CD4-positive, alpha-beta memory T cell (primary cell): ENCODE measurements around the gene B3GALT6. TPM values are rescaled to one million over a fixed set of nuclear protein-coding genes. Genes with fewer than 3 reads are reported as not detected.

ENCODE experiments used
- CTCF ChIA-PET: fragments of 350-600 bp; sonication (Branson Sonifier 250); formaldehyde crosslinking; loops from one replicate; lab custom pipeline; 2021; ENCODE audit warnings: inconsistent platforms; ENCODE audit not compliant: partially characterized antibody; lab: Charles Lee
- POLR2A ChIA-PET: fragments of 350-600 bp; sonication (Branson Sonifier 250); formaldehyde crosslinking; loops from one replicate; lab custom pipeline; 2021; ENCODE audit not compliant: partially characterized antibody; lab: Charles Lee
- DNase-seq, 5 donors: peaks; one replicate each; pipeline versions ENCODE4 v3.0.0 to v3.0.0-alpha.2; 2020 to 2022; ENCODE audit warnings: mixed read lengths in 1 of 5
- H3K27ac ChIP-seq: one replicate; pipeline ENCODE4 v1.7.0; 2013; ENCODE audit warnings: low read depth, low read length
- H3K27me3 ChIP-seq: 2 replicates; pipeline ENCODE4 v1.7.0; 2013; ENCODE audit warnings: mild to moderate bottlenecking, low read length, moderate library complexity; ENCODE audit not compliant: insufficient read depth
- H3K36me3 ChIP-seq: 2 replicates; pipeline ENCODE4 v1.7.0; 2013; ENCODE audit warnings: mild to moderate bottlenecking, low read length, moderate library complexity; ENCODE audit not compliant: insufficient read depth
- H3K4me1 ChIP-seq: 2 replicates; pipeline ENCODE4 v1.7.0; 2013; ENCODE audit warnings: mild to moderate bottlenecking, low read length, moderate library complexity; ENCODE audit not compliant: insufficient read depth
- H3K4me3 ChIP-seq, 2 donors: one replicate each; pipeline ENCODE4 v1.7.0; 2013; ENCODE audit warnings: low read length in 2 of 2, mild to moderate bottlenecking in 1 of 2
- H3K9me3 ChIP-seq, 2 donors: one replicate each; pipeline ENCODE4 v1.7.0; 2013; ENCODE audit warnings: low read length in 2 of 2, control low read depth in 1 of 2; ENCODE audit not compliant: control insufficient read depth in 1 of 2
- H3K27ac Mint-ChIP-seq, 7 donors: one replicate each; pipeline ENCODE4 v1.8.0; 2020 to 2021; ENCODE audit warnings: mixed read lengths in 7 of 7, mild to moderate bottlenecking in 6 of 7, inconsistent platforms in 3 of 7, moderate library complexity in 3 of 7
- H3K27me3 Mint-ChIP-seq, 2 donors: one replicate each; pipeline ENCODE4 v1.8.0; 2020 to 2021; ENCODE audit warnings: mixed read lengths in 2 of 2
- H3K36me3 Mint-ChIP-seq, 2 donors: one replicate each; pipeline ENCODE4 v1.8.0; 2020 to 2021; ENCODE audit warnings: mixed read lengths in 2 of 2, inconsistent platforms in 1 of 2, mild to moderate bottlenecking in 1 of 2
- H3K4me1 Mint-ChIP-seq, 4 donors: one replicate each; pipeline ENCODE4 v1.8.0; 2020 to 2021; ENCODE audit warnings: mixed read lengths in 4 of 4, mild to moderate bottlenecking in 1 of 4
- H3K4me3 Mint-ChIP-seq, 8 donors: one replicate each; pipeline ENCODE4 v1.8.0; 2020 to 2021; ENCODE audit warnings: mixed read lengths in 8 of 8, mild to moderate bottlenecking in 7 of 8, moderate library complexity in 6 of 8, inconsistent platforms in 3 of 8
- H3K9me3 Mint-ChIP-seq, 8 donors: one replicate each; pipeline ENCODE4 v1.8.0; 2020 to 2021; ENCODE audit warnings: mixed read lengths in 8 of 8, mild to moderate bottlenecking in 5 of 8, inconsistent platforms in 3 of 8, moderate library complexity in 1 of 8
- intact Hi-C: fragments of 100-400 bp; cut with micrococcal nuclease; formaldehyde crosslinking; loops from one replicate; pipeline ENCODE4 v1.15.1; 2023
- polyA plus RNA-seq, 2 donors: library from polyadenylated mRNA; unstranded; fragments of 300-500 nt; fragmentation: Illumina TruSeq; gene quantifications; one replicate each; pipeline ENCODE4 v1.2.3, GENCODE V29; 2021
- total RNA-seq, 2 experiments: library from RNA; stranded (reverse); gene quantifications; one replicate each; pipeline ENCODE4 v1.2.3, GENCODE V29; 2021

The B3GALT6 gene
- 10 to 100 TPM; 23.0 to 23.7 TPM for total RNA-seq
- 10 to 100 TPM in 1 of 2 donors, 1 to 10 TPM in 1; 5.4 to 14.4 TPM for polyA plus RNA-seq

- peaks cover 39% of the 10 kb centered on the region for H3K4me1 ChIP-seq
- peak within 1 kb of the TSS; percentile 96 for H3K27ac ChIP-seq
- Mint-ChIP-seq H3K9me3 (peaks cover 0 to 4% (median 0%) of the 10 kb centered on the region in 8 donors), H3K27ac (peak within 1 kb of the TSS; percentile 92 to 96 (median 95)), H3K27me3 (no peaks in the 10 kb centered on the region), H3K4me3 (peak within 1 kb of the TSS; percentile 93 to 96 (median 94)), H3K36me3 (peaks cover 5 to 27% of the 10 kb centered on the region in 2 donors), H3K4me1 (peaks cover 15 to 49% (median 30%) of the 10 kb centered on the region in 4 donors)
- POLR2A ChIA-PET, result interaction anchor here (0.6 to 2.4 kb wide), 11 partner anchors 15 to 167 kb away, joined by 3 to 19 read pairs (median 4); partner anchors contain the start of genes AURKAIP1, CCNL2, TNFRSF18 and UBE2J2
- H3K27me3 ChIP-seq, result no peaks in the 10 kb centered on the region
- H3K4me3 ChIP-seq, result peak within 1 kb of the TSS; percentile 67 to 92
- no peaks in the 10 kb centered on the region for H3K9me3 ChIP-seq
- intact Hi-C loops, result loop anchor here (1.0 to 5.0 kb wide), 3 partner anchors 41 to 95 kb away; partner anchors contain the start of genes PUSL1 and UBE2J2
- DNase-seq, result no peak
- CTCF ChIA-PET, result no interaction called here
- H3K36me3 ChIP-seq, result peaks cover 17% of the 10 kb centered on the region
These were observed at the start of gene B3GALT6 for GRCh38 chr1:1232208-1232795. Gene B3GALT6, plus strand, starts transcription at chr1:1232237. Its CDS starts 42 bp downstream, at chr1:1232279.

GRCh38 chr1:1182491-1183220, 49.4 kb upstream of the B3GALT6 start:
- no peaks in the 10 kb centered on the region for H3K27me3 ChIP-seq
- peaks cover 0 to 9% (median 3%) of the 10 kb centered on the region in 4 donors for H3K4me1 Mint-ChIP-seq
- no peaks in the 10 kb centered on the region for H3K36me3 ChIP-seq
- no peak overlapping the region for H3K27ac ChIP-seq
- H3K27me3 Mint-ChIP-seq, result peaks cover 5 to 6% of the 10 kb centered on the region in 2 donors
- no peak for DNase-seq
- H3K27ac Mint-ChIP-seq, result peak overlapping the region in 1 of 7 donors; percentile 66
- peaks cover 0 to 2% (median 0%) of the 10 kb centered on the region in 8 donors for H3K9me3 Mint-ChIP-seq
- no peaks in the 10 kb centered on the region for H3K36me3 Mint-ChIP-seq
- peak overlapping the region in 1 of 8 donors; percentile 17 for H3K4me3 Mint-ChIP-seq
- no peak overlapping the region for H3K4me3 ChIP-seq
- ChIA-PET POLR2A (no interaction called here), CTCF (no interaction called here)
- intact Hi-C loops, result no loop called here
- H3K9me3 ChIP-seq, result no peaks in the 10 kb centered on the region
- no peaks in the 10 kb centered on the region for H3K4me1 ChIP-seq

GRCh38 chr1:1183221-1183747, 48.8 kb upstream of the B3GALT6 start:
- Histone ChIP-seq H3K36me3 (no peaks in the 10 kb centered on the region), H3K27ac (no peak overlapping the region), H3K4me3 (no peak overlapping the region), H3K9me3 (no peaks in the 10 kb centered on the region), H3K27me3 (no peaks in the 10 kb centered on the region), H3K4me1 (no peaks in the 10 kb centered on the region)
- peaks cover 1 to 9% (median 3%) of the 10 kb centered on the region in 4 donors for H3K4me1 Mint-ChIP-seq
- peak overlapping the region in 1 of 8 donors; percentile 39 for H3K4me3 Mint-ChIP-seq
- ChIA-PET CTCF (no interaction called here), POLR2A (no interaction called here)
- intact Hi-C loops, result no loop called here
- H3K36me3 Mint-ChIP-seq, result no peaks in the 10 kb centered on the region
- H3K27me3 Mint-ChIP-seq, result peaks cover 5 to 6% of the 10 kb centered on the region in 2 donors
- peaks cover 0 to 2% (median 0%) of the 10 kb centered on the region in 8 donors for H3K9me3 Mint-ChIP-seq
- DNase-seq, result no peak
- peak overlapping the region in 1 of 7 donors; percentile 63 for H3K27ac Mint-ChIP-seq

- ChIA-PET CTCF (no interaction called here), POLR2A (no interaction called here)
- Histone ChIP-seq H3K4me3 (no peak overlapping the region), H3K36me3 (no peaks in the 10 kb centered on the region), H3K4me1 (no peaks in the 10 kb centered on the region), H3K9me3 (no peaks in the 10 kb centered on the region), H3K27me3 (no peaks in the 10 kb centered on the region), H3K27ac (no peak overlapping the region)
- peaks cover 1 to 9% (median 3%) of the 10 kb centered on the region in 4 donors for H3K4me1 Mint-ChIP-seq
- H3K4me3 Mint-ChIP-seq, result no peak overlapping the region
- intact Hi-C loops, result no loop called here
- H3K9me3 Mint-ChIP-seq, result peaks cover 0 to 2% (median 0%) of the 10 kb centered on the region in 8 donors
- no peak overlapping the region for H3K27ac Mint-ChIP-seq
- DNase-seq, result no peak
- no peaks in the 10 kb centered on the region for H3K36me3 Mint-ChIP-seq
- peaks cover 5 to 6% of the 10 kb centered on the region in 2 donors for H3K27me3 Mint-ChIP-seq
These were observed 47.9 kb upstream of the B3GALT6 start for GRCh38 chr1:1183833-1184775.

- peak in 1 of 5 donors; percentile 25 for DNase-seq
- Histone ChIP-seq H3K27me3 (no peaks in the 10 kb centered on the region), H3K9me3 (no peaks in the 10 kb centered on the region), H3K27ac (no peak overlapping the region), H3K4me3 (no peak overlapping the region), H3K4me1 (no peaks in the 10 kb centered on the region), H3K36me3 (no peaks in the 10 kb centered on the region)
- intact Hi-C loops, result no loop called here
- no peak overlapping the region for H3K4me3 Mint-ChIP-seq
- ChIA-PET POLR2A (no interaction called here), CTCF (no interaction called here)
- H3K9me3 Mint-ChIP-seq, result peaks cover 0 to 2% (median 0%) of the 10 kb centered on the region in 8 donors
- H3K27me3 Mint-ChIP-seq, result peaks cover 5 to 6% of the 10 kb centered on the region in 2 donors
- H3K36me3 Mint-ChIP-seq, result no peaks in the 10 kb centered on the region
- H3K27ac Mint-ChIP-seq, result peak overlapping the region in 1 of 7 donors; percentile 42
- H3K4me1 Mint-ChIP-seq, result peaks cover 1 to 9% (median 3%) of the 10 kb centered on the region in 4 donors
These were observed 46.8 kb upstream of the B3GALT6 start for GRCh38 chr1:1185101-1185765.

GRCh38 chr1:1187938-1188337, 44.1 kb upstream of the B3GALT6 start:
- peaks cover 0 to 9% (median under 1%) of the 10 kb centered on the region in 8 donors for H3K9me3 Mint-ChIP-seq
- no peak overlapping the region for H3K27ac Mint-ChIP-seq
- no peak overlapping the region for H3K4me3 Mint-ChIP-seq
- POLR2A ChIA-PET, result interaction anchor here (0.6 kb wide), 1 partner anchor 43 kb away, joined by 3 read pairs; no protein-coding TSS in a partner anchor
- DNase-seq, result no peak
- peaks cover 0 to 4% of the 10 kb centered on the region in 2 donors for H3K27me3 Mint-ChIP-seq
- Histone ChIP-seq H3K27me3 (no peaks in the 10 kb centered on the region), H3K36me3 (no peaks in the 10 kb centered on the region), H3K27ac (no peak overlapping the region), H3K4me3 (no peak overlapping the region), H3K4me1 (no peaks in the 10 kb centered on the region), H3K9me3 (no peaks in the 10 kb centered on the region)
- H3K4me1 Mint-ChIP-seq, result peaks cover 0 to 4% (median under 1%) of the 10 kb centered on the region in 4 donors
- intact Hi-C loops, result no loop called here
- CTCF ChIA-PET, result no interaction called here
- H3K36me3 Mint-ChIP-seq, result no peaks in the 10 kb centered on the region
